GM19438 (cell line): ENCODE results near the gene TRIM44.
A peak's percentile ranks its signal among the peaks of the same experiment; 100 is the strongest.

Experiments
- ATAC-seq: cut with Tn5 transposase; IDR thresholded peaks from one replicate; pipeline ENCODE4 v1.9.1; 2021; ENCODE audit warnings: low read depth; ENCODE audit not compliant: unreplicated experiment

The TRIM44 gene

GRCh38 chr11:35662649-35663407 lies at the start of gene TRIM44:
TSS of gene TRIM44 (plus strand) at chr11:35662775. CDS start at chr11:35663112, 337 bp downstream.
- peak; percentile 90 for ATAC-seq

GRCh38 chr11:35614939-35615569 lies 47.5 kb upstream of the TRIM44 start:
- ATAC-seq, result no peak

- ATAC-seq, result no peak
These were observed 46.4 kb upstream of the TRIM44 start for GRCh38 chr11:35615921-35616900.

- ATAC-seq, result no peak
These were observed 45.3 kb upstream of the TRIM44 start for GRCh38 chr11:35617316-35617686.

GRCh38 chr11:35617687-35618496 lies 44.7 kb upstream of the TRIM44 start, which contains the start of gene FJX1:
TSS of gene FJX1 (plus strand) at chr11:35618460. CDS start at chr11:35618637, 177 bp downstream.
- ATAC-seq, result peak; percentile 43

GRCh38 chr11:35618497-35619115 lies 44.0 kb upstream of the TRIM44 start:
- ATAC-seq, result peak; percentile 38

GRCh38 chr11:35619116-35619854 lies 43.3 kb upstream of the TRIM44 start:
- peak; percentile 33 for ATAC-seq

GRCh38 chr11:35619855-35620640 lies 42.5 kb upstream of the TRIM44 start:
- ATAC-seq, result no peak

- ATAC-seq, result no peak
These were observed 41.8 kb upstream of the TRIM44 start for GRCh38 chr11:35620795-35621194.

GRCh38 chr11:35621620-35622019 lies 41.0 kb upstream of the TRIM44 start:
- ATAC-seq, result no peak

GRCh38 chr11:35622070-35622469 lies 40.5 kb upstream of the TRIM44 start:
- no peak for ATAC-seq

GRCh38 chr11:35623621-35624168 lies 38.9 kb upstream of the TRIM44 start:
- no peak for ATAC-seq

GRCh38 chr11:35624316-35624715 lies 38.3 kb upstream of the TRIM44 start:
- no peak for ATAC-seq

GRCh38 chr11:35624781-35625180 lies 37.8 kb upstream of the TRIM44 start:
- ATAC-seq, result no peak

GRCh38 chr11:35626501-35626900 lies 36.1 kb upstream of the TRIM44 start:
- no peak for ATAC-seq

- ATAC-seq, result no peak
These were observed 33.1 kb upstream of the TRIM44 start for GRCh38 chr11:35629511-35629910.

- ATAC-seq, result no peak
These were observed 32.7 kb upstream of the TRIM44 start for GRCh38 chr11:35629914-35630313.

GRCh38 chr11:35631891-35632290 lies 30.7 kb upstream of the TRIM44 start:
- ATAC-seq, result no peak
